ENCODE measurements around the gene S1PR1.

The S1PR1 gene

GRCh38 chr1:101250222-101250621, 13.4 kb downstream of the S1PR1 start:
- DNase-seq: no peak

GRCh38 chr1:101250656-101251272, 13.9 kb downstream of the S1PR1 start:
- DNase-seq: no peak

- no peak for DNase-seq
Measured at GRCh38 chr1:101251504-101251903, 14.7 kb downstream of the S1PR1 start.

- peak; percentile 29 for DNase-seq
Measured at GRCh38 chr1:101253976-101254674, 17.3 kb downstream of the S1PR1 start.

GRCh38 chr1:101257500-101258325, 20.9 kb downstream of the S1PR1 start:
- DNase-seq: no peak

GRCh38 chr1:101259744-101260148, 22.9 kb downstream of the S1PR1 start:
- DNase-seq: no peak

GRCh38 chr1:101260556-101261350, 23.9 kb downstream of the S1PR1 start:
- DNase-seq: no peak

- DNase-seq: no peak
Measured at GRCh38 chr1:101261623-101262022, 24.8 kb downstream of the S1PR1 start.

- DNase-seq: no peak
Measured at GRCh38 chr1:101262060-101262459, 25.2 kb downstream of the S1PR1 start.

- DNase-seq: no peak
Measured at GRCh38 chr1:101262630-101263348, 26.0 kb downstream of the S1PR1 start.

GRCh38 chr1:101264697-101265096, 27.9 kb downstream of the S1PR1 start:
- no peak for DNase-seq

- no peak for DNase-seq
Measured at GRCh38 chr1:101265684-101266083, 28.9 kb downstream of the S1PR1 start.

- no peak for DNase-seq
Measured at GRCh38 chr1:101267082-101267481, 30.3 kb downstream of the S1PR1 start.

GRCh38 chr1:101268893-101269292, 32.1 kb downstream of the S1PR1 start:
- DNase-seq: no peak

GRCh38 chr1:101275672-101276071, 38.9 kb downstream of the S1PR1 start:
- DNase-seq: no peak

- DNase-seq: no peak
Measured at GRCh38 chr1:101276818-101277217, 40.0 kb downstream of the S1PR1 start.

GRCh38 chr1:101278238-101278637, 41.4 kb downstream of the S1PR1 start:
- DNase-seq: no peak

GRCh38 chr1:101278845-101279244, 42.0 kb downstream of the S1PR1 start:
- DNase-seq: no peak

GRCh38 chr1:101280049-101280592, 43.3 kb downstream of the S1PR1 start:
- no peak for DNase-seq

- no peak for DNase-seq
Measured at GRCh38 chr1:101280942-101281654, 44.3 kb downstream of the S1PR1 start.

- DNase-seq: no peak
Measured at GRCh38 chr1:101281751-101282150, 44.9 kb downstream of the S1PR1 start.
